ENCODE data around the gene CTR9.

CTR9 gene

GRCh38 chr11:10727146-10727851 is 23.7 kb upstream of the CTR9 start:
- ChIA-PET CTCF (interaction anchor here (0.8 to 2.3 kb wide), 10 partner anchors 9 to 361 kb away, joined by 3 to 8 read pairs (median 4); partner anchors contain the start of gene RNF141), POLR2A (interaction anchor here (0.6 to 1.2 kb wide), 5 partner anchors 60 to 1531 kb away, joined by 3 to 5 read pairs (median 3); partner anchors contain the start of gene ADM)
- DNase-seq (ENCODE audit: low read depth, low spot score) = no peak
- no peak overlapping the region for H3K4me3 ChIP-seq (ENCODE audit: low read depth, low read length)
- TF ChIP-seq CTCF (IDR thresholded peaks at IDR 0.05; ENCODE audit: insufficient read depth, low read length, missing control alignments) = no peak

- CTCF ChIA-PET = interaction anchor here (0.9 to 2.3 kb wide), 9 partner anchors 9 to 361 kb away, joined by 3 to 8 read pairs (median 4); partner anchors contain the start of genes IRAG1 and RNF141
- no peak for TF ChIP-seq CTCF (IDR thresholded peaks at IDR 0.05; ENCODE audit: insufficient read depth, low read length, missing control alignments)
- POLR2A ChIA-PET = no interaction called here
- H3K4me3 ChIP-seq (ENCODE audit: low read depth, low read length) = no peak overlapping the region
- no peak for DNase-seq (ENCODE audit: low read depth, low spot score)
Measured at GRCh38 chr11:10728154-10728553, 22.9 kb upstream of the CTR9 start.

GRCh38 chr11:10728789-10729472 is 22.1 kb upstream of the CTR9 start:
- DNase-seq (ENCODE audit: low read depth, low spot score) = no peak
- TF ChIP-seq CTCF (IDR thresholded peaks at IDR 0.05; ENCODE audit: insufficient read depth, low read length, missing control alignments) = no peak
- POLR2A ChIA-PET = no interaction called here
- H3K4me3 ChIP-seq (ENCODE audit: low read depth, low read length) = no peak overlapping the region; the same call in 1 of the 2 replicates
- CTCF ChIA-PET = interaction anchor here (0.6 to 2.3 kb wide), 10 partner anchors 35 to 405 kb away, joined by 3 to 8 read pairs (median 4); partner anchors contain the start of gene IRAG1

GRCh38 chr11:10730151-10730550 is 20.9 kb upstream of the CTR9 start:
- TF ChIP-seq CTCF (IDR thresholded peaks at IDR 0.05; ENCODE audit: insufficient read depth, low read length, missing control alignments) = no peak
- no peak overlapping the region for H3K4me3 ChIP-seq (ENCODE audit: low read depth, low read length)
- DNase-seq (ENCODE audit: low read depth, low spot score) = no peak
- POLR2A ChIA-PET = no interaction called here
- CTCF ChIA-PET = interaction anchor here (0.8 to 4.2 kb wide), 10 partner anchors 10 to 406 kb away, joined by 3 to 27 read pairs (median 3); no protein-coding TSS in a partner anchor

GRCh38 chr11:10731064-10731680 is 19.9 kb upstream of the CTR9 start:
- TF ChIP-seq CTCF (IDR thresholded peaks at IDR 0.05; ENCODE audit: insufficient read depth, low read length, missing control alignments) = no peak
- H3K4me3 ChIP-seq (ENCODE audit: low read depth, low read length) = no peak overlapping the region
- DNase-seq (ENCODE audit: low read depth, low spot score) = no peak
- ChIA-PET POLR2A (interaction anchor here (0.8 to 1.0 kb wide), 2 partner anchors 62 to 65 kb away, joined by 3 read pairs; no protein-coding TSS in a partner anchor), CTCF (interaction anchor here (0.8 to 4.2 kb wide), 10 partner anchors 11 to 1054 kb away, joined by 3 to 27 read pairs (median 3); no protein-coding TSS in a partner anchor)
